GM12873 (cell line): ENCODE measurements around the gene DLGAP1.

Source experiments
- CTCF ChIP-seq: IDR thresholded peaks from 2 replicates; pipeline ENCODE4 v1.5.1; 2012; ENCODE audit warnings: low read depth, mild to moderate bottlenecking, moderate library complexity, low read length, control low read depth; ENCODE audit not compliant: insufficient read depth; ENCODE audit errors: missing control alignments

Gene DLGAP1

GRCh38 chr18:3597409-3598357 is 857.4 kb downstream of the DLGAP1 start:
- no peak for TF ChIP-seq CTCF

GRCh38 chr18:3596637-3597384 is 858.3 kb downstream of the DLGAP1 start:
- peak; percentile 66 for TF ChIP-seq CTCF

GRCh38 chr18:3596324-3596636 is 858.8 kb downstream of the DLGAP1 start:
- TF ChIP-seq CTCF = no peak

GRCh38 chr18:3595369-3596273 is 859.5 kb downstream of the DLGAP1 start:
- TF ChIP-seq CTCF = no peak

- no peak for TF ChIP-seq CTCF
These were observed 860.2 kb downstream of the DLGAP1 start for GRCh38 chr18:3594760-3595368.

- TF ChIP-seq CTCF = peak; percentile 88
These were observed 861.0 kb downstream of the DLGAP1 start for GRCh38 chr18:3593904-3594759.
